ENCODE results near the gene DCHS2.

Gene DCHS2

DNA sequence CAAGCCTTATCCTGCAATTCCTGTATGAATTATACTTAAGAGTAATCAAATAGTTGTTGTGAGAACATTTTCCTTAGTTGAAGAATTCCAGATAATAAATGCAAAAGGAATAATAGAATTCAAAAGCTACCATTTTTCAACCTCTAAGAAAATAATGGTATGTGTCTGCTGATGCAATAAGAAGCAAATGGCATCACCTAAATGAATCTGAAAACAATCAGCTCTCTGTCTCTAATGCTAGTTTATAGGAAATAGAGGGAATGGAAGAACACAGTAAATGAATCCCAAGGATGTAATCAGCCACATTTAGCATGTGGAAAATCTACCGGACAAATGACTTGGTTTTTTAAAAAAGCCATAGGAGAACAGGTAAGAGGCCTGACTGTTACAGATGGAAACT, 115.1 kb downstream of the DCHS2 start:
- DNase-seq: no peak

DNA sequence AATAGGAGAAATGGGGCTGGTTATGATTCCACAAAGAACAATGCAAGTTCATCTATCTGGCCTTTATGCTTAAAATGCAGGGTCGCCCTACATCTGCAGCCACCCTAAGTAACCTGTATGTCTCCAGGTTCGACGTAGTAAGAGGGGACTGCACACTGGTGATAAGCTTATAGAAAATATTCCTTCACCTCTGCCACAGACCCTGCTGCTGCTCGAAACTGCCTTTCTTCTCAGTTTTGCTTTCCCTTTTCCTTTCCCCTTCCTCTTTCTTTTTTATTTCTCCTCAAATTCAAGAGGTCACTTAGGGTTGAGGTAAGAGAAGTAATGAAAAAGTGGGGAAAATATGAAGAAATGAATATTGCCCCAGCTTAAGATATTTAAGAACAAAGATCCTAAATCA, 123.5 kb downstream of the DCHS2 start:
- DNase-seq: no peak

GRCh38 chr4:154367659-154368058, 123.9 kb downstream of the DCHS2 start:
- no peak for DNase-seq

- no peak for DNase-seq
These were observed 124.6 kb downstream of the DCHS2 start for GRCh38 chr4:154366956-154367355.

GRCh38 chr4:154364066-154364845, 127.3 kb downstream of the DCHS2 start:
- no peak for DNase-seq

GRCh38 chr4:154361450-154361849, 130.1 kb downstream of the DCHS2 start:
- DNase-seq: no peak

DNA sequence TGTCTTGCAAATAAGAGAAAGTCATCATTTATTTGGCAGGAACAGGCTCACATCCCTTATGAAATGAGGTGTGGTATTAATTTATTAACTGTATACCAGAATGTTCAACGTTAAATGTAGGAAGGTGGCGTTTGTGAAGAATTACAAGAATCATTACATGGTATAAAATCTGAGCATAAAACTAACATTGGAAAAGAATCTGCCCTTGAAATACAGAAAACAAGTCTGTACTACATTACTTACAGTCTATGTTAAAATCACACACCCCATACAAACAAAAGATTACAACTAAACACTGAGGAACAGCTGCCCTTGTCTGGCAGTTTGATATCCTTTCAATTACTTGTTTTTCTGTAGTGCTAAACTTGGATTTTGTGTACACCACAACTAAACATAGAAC, 131.1 kb downstream of the DCHS2 start:
- DNase-seq: no peak

- no peak for DNase-seq
These were observed 136.7 kb downstream of the DCHS2 start for GRCh38 chr4:154354883-154355282.

GRCh38 chr4:154349829-154350228, 141.8 kb downstream of the DCHS2 start:
- peak; percentile 14 for DNase-seq

- DNase-seq: no peak
These were observed 142.9 kb downstream of the DCHS2 start for GRCh38 chr4:154348657-154349056.

DNA sequence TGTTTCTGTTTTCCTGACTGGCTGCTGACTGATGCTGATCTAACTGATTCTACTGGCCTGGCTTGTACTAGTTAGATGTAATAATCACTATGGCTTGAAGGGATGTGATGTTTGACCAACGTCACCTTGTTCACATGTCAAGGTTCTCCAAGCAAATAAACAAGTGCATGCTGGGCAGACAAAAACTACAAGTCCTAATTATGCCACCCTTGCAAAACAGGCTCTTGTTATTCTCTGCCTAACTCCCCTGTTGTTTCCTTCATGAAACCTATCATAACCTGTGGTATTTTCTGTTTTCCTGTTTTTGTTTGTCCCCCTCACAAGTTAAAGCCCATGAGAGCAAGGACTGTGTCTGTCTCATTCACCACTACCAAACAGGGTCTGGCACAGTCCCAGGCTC, 146.2 kb downstream of the DCHS2 start:
- DNase-seq: no peak

DNA sequence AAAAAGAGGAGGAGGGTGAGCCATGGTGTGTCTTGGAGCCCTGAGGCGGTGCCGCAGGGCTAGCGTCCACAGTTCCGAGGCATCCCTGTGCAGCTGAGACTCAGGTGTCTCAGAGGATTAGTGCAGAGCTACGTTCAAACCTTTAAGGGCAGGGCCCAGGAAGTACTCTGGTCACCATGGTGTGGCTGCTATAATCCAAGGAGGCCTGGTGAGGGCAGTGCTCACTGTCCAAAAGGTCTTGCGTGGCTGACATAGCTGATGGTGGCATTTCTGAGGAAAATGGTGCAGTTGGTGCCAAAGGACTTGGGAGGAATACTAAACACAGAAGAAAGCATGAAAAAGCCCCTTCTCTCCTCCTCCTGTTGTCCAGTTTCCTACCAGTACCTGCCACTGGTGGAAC, 146.9 kb downstream of the DCHS2 start:
- DNase-seq: no peak

DNA sequence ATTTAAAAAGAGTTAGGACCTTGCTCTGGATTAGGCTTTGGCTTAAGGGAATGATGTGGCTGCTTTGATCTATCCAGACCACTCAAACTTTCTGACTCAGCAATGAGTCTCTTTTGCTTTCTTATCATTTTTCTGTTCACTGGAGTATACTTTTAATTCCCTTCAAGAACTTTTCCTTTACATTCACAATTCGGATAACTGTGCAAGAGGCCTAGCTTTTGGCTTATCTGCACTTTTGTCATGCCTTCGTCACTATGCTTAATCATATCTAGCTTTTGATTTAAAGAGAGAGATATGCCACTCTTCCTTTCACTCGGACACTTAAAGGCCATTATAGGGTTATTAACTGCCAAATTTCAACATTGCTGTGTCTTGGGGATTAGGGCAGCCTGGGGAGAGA, 147.9 kb downstream of the DCHS2 start:
- no peak for DNase-seq

GRCh38 chr4:154341448-154341847, 150.2 kb downstream of the DCHS2 start:
- no peak for DNase-seq

GRCh38 chr4:154335588-154335987, 156.0 kb downstream of the DCHS2 start:
- DNase-seq: no peak

DNA sequence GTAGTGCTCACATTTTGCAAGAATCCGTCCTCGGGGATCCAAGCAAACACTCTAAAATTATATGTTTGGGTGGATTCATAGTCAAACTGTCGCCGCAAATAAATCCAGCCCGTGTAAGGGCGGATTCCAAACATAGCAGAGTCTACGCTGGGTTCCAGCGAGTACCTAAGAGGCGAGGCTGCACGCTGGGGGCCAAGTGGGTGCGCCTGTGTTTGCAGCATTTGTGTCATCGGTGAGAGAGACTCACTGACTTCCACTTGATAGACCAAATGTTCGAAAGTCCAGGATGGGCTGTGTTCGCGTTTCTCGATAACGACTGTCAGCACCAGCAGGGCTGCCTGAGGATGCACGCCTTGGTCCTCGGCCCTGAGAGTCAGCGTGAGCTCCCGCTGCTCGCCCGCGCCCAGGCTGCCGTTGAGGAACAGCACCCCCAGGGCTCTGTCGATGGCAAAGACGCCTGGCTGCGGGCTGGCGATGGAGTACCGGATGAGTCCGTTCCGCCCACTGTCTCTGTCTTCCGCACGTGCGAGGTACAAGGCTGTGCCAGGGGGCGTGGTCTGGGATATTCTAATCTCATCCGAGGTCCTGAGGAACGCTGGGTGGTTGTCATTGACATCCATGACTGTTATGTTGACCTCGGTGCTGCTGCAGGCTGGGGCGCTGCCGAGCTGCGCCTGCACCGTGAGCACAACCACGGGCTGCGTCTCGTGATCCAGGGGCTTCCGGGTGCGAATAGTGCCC, 158.7 kb downstream of the DCHS2 start:
- DNase-seq: no peak

GRCh38 chr4:154329939-154330338, 161.7 kb downstream of the DCHS2 start:
- DNase-seq: peak; percentile 86

GRCh38 chr4:154329268-154329868, 162.2 kb downstream of the DCHS2 start:
- DNase-seq: peak; percentile 30

GRCh38 chr4:154328030-154328429, 163.6 kb downstream of the DCHS2 start:
- DNase-seq: no peak

GRCh38 chr4:154320521-154320920, 171.1 kb downstream of the DCHS2 start:
- DNase-seq: no peak

DNA sequence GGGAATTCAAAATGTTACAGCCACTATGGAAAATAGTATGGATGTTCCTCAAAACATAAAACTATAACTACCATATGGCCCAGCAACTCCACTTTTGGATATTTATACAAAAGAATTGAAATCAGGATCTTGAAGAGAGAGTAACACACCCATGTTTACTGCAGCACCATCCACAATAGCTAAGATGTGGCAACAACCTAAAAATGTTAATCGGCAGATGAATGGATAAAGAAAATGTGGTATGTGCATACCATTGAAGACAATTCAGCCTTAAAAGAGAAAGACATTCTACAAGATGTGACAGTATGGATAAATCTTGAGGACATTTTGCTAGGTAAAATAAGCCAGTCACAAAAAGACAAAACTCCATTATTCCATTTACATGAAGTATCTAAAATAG, 171.9 kb downstream of the DCHS2 start:
- no peak for DNase-seq

DNA sequence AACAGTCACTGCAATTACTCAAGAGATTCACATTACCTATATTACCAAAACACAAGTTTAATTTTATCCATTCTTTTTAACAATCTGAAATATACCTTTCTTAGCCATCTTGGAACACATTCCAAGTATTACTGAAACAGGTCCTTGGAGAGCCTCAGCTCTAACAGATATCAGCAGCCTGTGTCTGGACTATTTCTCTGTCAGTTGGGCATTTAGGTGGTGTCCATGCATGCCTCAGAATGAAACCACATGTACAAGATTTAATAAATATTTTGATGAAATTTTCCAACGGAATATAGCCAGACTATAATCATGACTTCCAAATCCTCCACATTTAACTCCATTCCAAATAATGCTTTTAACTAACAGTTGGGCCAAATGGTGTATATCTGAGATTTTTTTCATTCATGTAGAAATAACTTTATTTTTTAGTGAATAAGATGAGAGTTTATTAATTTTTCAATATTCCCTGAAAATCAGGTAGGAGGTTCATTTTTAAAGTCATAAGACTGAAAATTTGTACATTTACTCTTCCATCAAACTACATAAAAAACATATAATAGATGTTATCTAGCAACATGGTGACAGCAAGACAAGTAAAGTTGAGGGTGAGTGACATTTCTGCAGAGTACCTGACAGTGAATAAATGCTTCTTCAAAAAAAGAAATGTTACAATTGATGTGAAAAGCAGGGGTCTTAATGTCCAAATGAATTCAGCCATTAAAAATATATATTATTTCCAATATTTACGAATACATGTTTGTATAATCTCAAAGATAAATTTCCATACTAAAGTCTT, 174.2 kb downstream of the DCHS2 start:
- DNase-seq: no peak

- no peak for DNase-seq
These were observed 175.9 kb downstream of the DCHS2 start for GRCh38 chr4:154315741-154316140.
